Measurements from ENCODE around the gene NUP98. TPM values are rescaled to one million over a fixed set of nuclear protein-coding genes. Genes with fewer than 3 reads are reported as not detected.

Gene NUP98
- total and polyA plus RNA-seq, 4 donors, result 10.9 to 75.0 (median 43.9) TPM

DNA sequence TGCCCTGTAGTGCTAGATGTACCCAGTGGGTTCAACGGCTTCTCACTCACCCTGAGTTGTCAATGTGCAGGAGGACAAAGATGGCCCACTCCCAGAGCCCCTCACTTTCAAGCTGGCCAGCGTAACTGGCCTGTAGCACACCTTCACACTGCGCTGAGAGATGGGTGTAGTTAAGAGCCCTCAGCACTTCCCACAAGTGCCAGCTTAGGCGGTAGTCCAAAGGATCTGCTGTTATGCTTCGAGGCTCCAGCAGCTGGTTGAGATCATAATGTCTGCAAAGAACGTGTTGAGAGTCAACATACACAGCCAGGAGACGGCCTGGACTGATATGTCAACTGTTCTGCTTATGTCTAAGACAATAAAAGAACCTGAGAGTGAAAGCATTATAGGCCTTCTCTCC lies 111.4 kb downstream of the NUP98 start:
- H3K9ac ChIP-seq (ENCODE audit: low read depth in 1 of 2, low read length in 2 of 2), result no peak overlapping the region
- H3K9me3 ChIP-seq (ENCODE audit: control insufficient read depth in 4 of 4, low read length in 3 of 4), result no peaks in the 10 kb centered on the region
- no peak for TF ChIP-seq TAF1 (conservative IDR thresholded peaks at IDR 0.05)
- no peak for TF ChIP-seq RXRA (IDR thresholded peaks at IDR 0.05)
- TF ChIP-seq, protein P1, sequence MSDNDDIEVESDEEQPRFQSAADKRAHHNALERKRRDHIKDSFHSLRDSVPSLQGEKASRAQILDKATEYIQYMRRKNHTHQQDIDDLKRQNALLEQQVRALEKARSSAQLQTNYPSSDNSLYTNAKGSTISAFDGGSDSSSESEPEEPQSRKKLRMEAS (IDR thresholded peaks at IDR 0.05), result no peak
- TF ChIP-seq JUND (IDR thresholded peaks at IDR 0.05), result no peak
- no peak for TF ChIP-seq NR2F2 (IDR thresholded peaks at IDR 0.05)
- no peak for TF ChIP-seq YY1 (IDR thresholded peaks at IDR 0.05)
- TF ChIP-seq, protein P2, sequence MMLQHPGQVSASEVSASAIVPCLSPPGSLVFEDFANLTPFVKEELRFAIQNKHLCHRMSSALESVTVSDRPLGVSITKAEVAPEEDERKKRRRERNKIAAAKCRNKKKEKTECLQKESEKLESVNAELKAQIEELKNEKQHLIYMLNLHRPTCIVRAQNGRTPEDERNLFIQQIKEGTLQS (IDR thresholded peaks at IDR 0.05), result no peak
- TF ChIP-seq HNF4G (IDR thresholded peaks at IDR 0.05), result no peak
- TF ChIP-seq, protein P3, sequence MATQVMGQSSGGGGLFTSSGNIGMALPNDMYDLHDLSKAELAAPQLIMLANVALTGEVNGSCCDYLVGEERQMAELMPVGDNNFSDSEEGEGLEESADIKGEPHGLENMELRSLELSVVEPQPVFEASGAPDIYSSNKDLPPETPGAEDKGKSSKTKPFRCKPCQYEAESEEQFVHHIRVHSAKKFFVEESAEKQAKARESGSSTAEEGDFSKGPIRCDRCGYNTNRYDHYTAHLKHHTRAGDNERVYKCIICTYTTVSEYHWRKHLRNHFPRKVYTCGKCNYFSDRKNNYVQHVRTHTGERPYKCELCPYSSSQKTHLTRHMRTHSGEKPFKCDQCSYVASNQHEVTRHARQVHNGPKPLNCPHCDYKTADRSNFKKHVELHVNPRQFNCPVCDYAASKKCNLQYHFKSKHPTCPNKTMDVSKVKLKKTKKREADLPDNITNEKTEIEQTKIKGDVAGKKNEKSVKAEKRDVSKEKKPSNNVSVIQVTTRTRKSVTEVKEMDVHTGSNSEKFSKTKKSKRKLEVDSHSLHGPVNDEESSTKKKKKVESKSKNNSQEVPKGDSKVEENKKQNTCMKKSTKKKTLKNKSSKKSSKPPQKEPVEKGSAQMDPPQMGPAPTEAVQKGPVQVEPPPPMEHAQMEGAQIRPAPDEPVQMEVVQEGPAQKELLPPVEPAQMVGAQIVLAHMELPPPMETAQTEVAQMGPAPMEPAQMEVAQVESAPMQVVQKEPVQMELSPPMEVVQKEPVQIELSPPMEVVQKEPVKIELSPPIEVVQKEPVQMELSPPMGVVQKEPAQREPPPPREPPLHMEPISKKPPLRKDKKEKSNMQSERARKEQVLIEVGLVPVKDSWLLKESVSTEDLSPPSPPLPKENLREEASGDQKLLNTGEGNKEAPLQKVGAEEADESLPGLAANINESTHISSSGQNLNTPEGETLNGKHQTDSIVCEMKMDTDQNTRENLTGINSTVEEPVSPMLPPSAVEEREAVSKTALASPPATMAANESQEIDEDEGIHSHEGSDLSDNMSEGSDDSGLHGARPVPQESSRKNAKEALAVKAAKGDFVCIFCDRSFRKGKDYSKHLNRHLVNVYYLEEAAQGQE (IDR thresholded peaks at IDR 0.05), result no peak
- no peak for TF ChIP-seq FOXA2 (IDR thresholded peaks at IDR 0.05)
- TF ChIP-seq, protein P4, sequence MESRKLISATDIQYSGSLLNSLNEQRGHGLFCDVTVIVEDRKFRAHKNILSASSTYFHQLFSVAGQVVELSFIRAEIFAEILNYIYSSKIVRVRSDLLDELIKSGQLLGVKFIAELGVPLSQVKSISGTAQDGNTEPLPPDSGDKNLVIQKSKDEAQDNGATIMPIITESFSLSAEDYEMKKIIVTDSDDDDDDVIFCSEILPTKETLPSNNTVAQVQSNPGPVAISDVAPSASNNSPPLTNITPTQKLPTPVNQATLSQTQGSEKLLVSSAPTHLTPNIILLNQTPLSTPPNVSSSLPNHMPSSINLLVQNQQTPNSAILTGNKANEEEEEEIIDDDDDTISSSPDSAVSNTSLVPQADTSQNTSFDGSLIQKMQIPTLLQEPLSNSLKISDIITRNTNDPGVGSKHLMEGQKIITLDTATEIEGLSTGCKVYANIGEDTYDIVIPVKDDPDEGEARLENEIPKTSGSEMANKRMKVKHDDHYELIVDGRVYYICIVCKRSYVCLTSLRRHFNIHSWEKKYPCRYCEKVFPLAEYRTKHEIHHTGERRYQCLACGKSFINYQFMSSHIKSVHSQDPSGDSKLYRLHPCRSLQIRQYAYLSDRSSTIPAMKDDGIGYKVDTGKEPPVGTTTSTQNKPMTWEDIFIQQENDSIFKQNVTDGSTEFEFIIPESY (IDR thresholded peaks at IDR 0.05), result no peak
- no peak for TF ChIP-seq FOXA1 (IDR thresholded peaks at IDR 0.05)
- TF ChIP-seq RAD21 (IDR thresholded peaks at IDR 0.05), result no peak
- no peak for TF ChIP-seq EGR1 (IDR thresholded peaks at IDR 0.05; ENCODE audit: low read depth in 2 of 2)
- TF ChIP-seq GABPA (IDR thresholded peaks at IDR 0.05 in 1 of 2, conservative IDR thresholded peaks at IDR 0.05 in 1 of 2), result no peak
- TF ChIP-seq HNF4A (conservative IDR thresholded peaks at IDR 0.05), result no peak
- TF ChIP-seq, protein P5, sequence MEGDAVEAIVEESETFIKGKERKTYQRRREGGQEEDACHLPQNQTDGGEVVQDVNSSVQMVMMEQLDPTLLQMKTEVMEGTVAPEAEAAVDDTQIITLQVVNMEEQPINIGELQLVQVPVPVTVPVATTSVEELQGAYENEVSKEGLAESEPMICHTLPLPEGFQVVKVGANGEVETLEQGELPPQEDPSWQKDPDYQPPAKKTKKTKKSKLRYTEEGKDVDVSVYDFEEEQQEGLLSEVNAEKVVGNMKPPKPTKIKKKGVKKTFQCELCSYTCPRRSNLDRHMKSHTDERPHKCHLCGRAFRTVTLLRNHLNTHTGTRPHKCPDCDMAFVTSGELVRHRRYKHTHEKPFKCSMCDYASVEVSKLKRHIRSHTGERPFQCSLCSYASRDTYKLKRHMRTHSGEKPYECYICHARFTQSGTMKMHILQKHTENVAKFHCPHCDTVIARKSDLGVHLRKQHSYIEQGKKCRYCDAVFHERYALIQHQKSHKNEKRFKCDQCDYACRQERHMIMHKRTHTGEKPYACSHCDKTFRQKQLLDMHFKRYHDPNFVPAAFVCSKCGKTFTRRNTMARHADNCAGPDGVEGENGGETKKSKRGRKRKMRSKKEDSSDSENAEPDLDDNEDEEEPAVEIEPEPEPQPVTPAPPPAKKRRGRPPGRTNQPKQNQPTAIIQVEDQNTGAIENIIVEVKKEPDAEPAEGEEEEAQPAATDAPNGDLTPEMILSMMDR (IDR thresholded peaks at IDR 0.05; ENCODE audit: low read depth, low read length, missing input control), result no peak
- TF ChIP-seq SP1 (IDR thresholded peaks at IDR 0.05), result no peak
- DNase-seq (ENCODE audit: low spot score), result no peak
- H3K27ac ChIP-seq (ENCODE audit: low read depth in 1 of 2, low read length in 2 of 2), result no peak overlapping the region
- H3K27me3 ChIP-seq (ENCODE audit: control insufficient read depth in 4 of 4, insufficient read depth in 4 of 4, low read length in 3 of 4), result no peaks in the 10 kb centered on the region
- peaks cover 0 to 5% (median 0%) of the 10 kb centered on the region in 4 donors for H3K4me1 ChIP-seq (ENCODE audit: control insufficient read depth in 4 of 4, insufficient read depth in 4 of 4, low read length in 3 of 4)
- peaks cover 14 to 68% (median 42%) of the 10 kb centered on the region in 4 donors for H3K36me3 ChIP-seq (ENCODE audit: control insufficient read depth in 4 of 4, insufficient read depth in 3 of 4, low read depth in 1 of 4, low read length in 3 of 4)
- H3K4me3 ChIP-seq (ENCODE audit: low read depth in 1 of 3, low read length in 3 of 3), result no peak overlapping the region
- WGBS, result 90% methylated on average over 7 of the region's 7 CpGs
